HG03558 (cell line): ENCODE measurements around the gene SUSD6.

Experiments
- ATAC-seq: cut with Tn5 transposase; IDR thresholded peaks from one replicate; pipeline ENCODE4 v1.9.1; 2021; ENCODE audit warnings: moderate number of reproducible peaks; ENCODE audit not compliant: unreplicated experiment; ENCODE audit errors: extremely low read depth

Gene SUSD6

GRCh38 chr14:69611172-69612013 is at the start of gene SUSD6:
TSS of gene SUSD6 (plus strand) at chr14:69611596. CDS start at chr14:69658593, 46,997 bp downstream.
- ATAC-seq: peak; percentile 34

- no peak for ATAC-seq
These were observed 49.5 kb upstream of the SUSD6 start for GRCh38 chr14:69561893-69562292.

- no peak for ATAC-seq
These were observed 43.8 kb upstream of the SUSD6 start for GRCh38 chr14:69567563-69567962.

- no peak for ATAC-seq
These were observed 41.5 kb upstream of the SUSD6 start for GRCh38 chr14:69569859-69570258.

- ATAC-seq: no peak
These were observed 40.5 kb upstream of the SUSD6 start for GRCh38 chr14:69570836-69571330.

- no peak for ATAC-seq
These were observed 39.9 kb upstream of the SUSD6 start for GRCh38 chr14:69571449-69572029.

GRCh38 chr14:69572030-69572840 is 39.2 kb upstream of the SUSD6 start:
- no peak for ATAC-seq

GRCh38 chr14:69572841-69573135 is 38.6 kb upstream of the SUSD6 start:
- ATAC-seq: no peak

GRCh38 chr14:69573205-69573830 is 38.1 kb upstream of the SUSD6 start:
- ATAC-seq: no peak

GRCh38 chr14:69573831-69574262 is 37.5 kb upstream of the SUSD6 start:
- no peak for ATAC-seq

GRCh38 chr14:69574263-69574953 is 37.0 kb upstream of the SUSD6 start, which contains the start of gene CCDC177:
TSS of gene CCDC177 (minus strand) at chr14:69574871. CDS start at chr14:69573622, 1,249 bp downstream.
- no peak for ATAC-seq

GRCh38 chr14:69574954-69575295 is 36.5 kb upstream of the SUSD6 start:
- ATAC-seq: no peak

- no peak for ATAC-seq
These were observed 31.9 kb upstream of the SUSD6 start for GRCh38 chr14:69579476-69579875.

GRCh38 chr14:69580009-69580577 is 31.3 kb upstream of the SUSD6 start:
- ATAC-seq: no peak

GRCh38 chr14:69581316-69581935 is 30.0 kb upstream of the SUSD6 start:
- ATAC-seq: no peak

GRCh38 chr14:69582212-69582611 is 29.2 kb upstream of the SUSD6 start:
- no peak for ATAC-seq

GRCh38 chr14:69582829-69583228 is 28.6 kb upstream of the SUSD6 start:
- ATAC-seq: no peak

- ATAC-seq: no peak
These were observed 27.0 kb upstream of the SUSD6 start for GRCh38 chr14:69584389-69584788.

GRCh38 chr14:69586404-69586803 is 25.0 kb upstream of the SUSD6 start:
- ATAC-seq: no peak
